NCI-H187 (cell line): ENCODE data around the gene OTC.

ENCODE experiments used
- DNase-seq, 2 experiments: peaks; one replicate each; lab custom pipeline; 2025; lab: John Stamatoyannopoulos, UW

OTC gene

DNA sequence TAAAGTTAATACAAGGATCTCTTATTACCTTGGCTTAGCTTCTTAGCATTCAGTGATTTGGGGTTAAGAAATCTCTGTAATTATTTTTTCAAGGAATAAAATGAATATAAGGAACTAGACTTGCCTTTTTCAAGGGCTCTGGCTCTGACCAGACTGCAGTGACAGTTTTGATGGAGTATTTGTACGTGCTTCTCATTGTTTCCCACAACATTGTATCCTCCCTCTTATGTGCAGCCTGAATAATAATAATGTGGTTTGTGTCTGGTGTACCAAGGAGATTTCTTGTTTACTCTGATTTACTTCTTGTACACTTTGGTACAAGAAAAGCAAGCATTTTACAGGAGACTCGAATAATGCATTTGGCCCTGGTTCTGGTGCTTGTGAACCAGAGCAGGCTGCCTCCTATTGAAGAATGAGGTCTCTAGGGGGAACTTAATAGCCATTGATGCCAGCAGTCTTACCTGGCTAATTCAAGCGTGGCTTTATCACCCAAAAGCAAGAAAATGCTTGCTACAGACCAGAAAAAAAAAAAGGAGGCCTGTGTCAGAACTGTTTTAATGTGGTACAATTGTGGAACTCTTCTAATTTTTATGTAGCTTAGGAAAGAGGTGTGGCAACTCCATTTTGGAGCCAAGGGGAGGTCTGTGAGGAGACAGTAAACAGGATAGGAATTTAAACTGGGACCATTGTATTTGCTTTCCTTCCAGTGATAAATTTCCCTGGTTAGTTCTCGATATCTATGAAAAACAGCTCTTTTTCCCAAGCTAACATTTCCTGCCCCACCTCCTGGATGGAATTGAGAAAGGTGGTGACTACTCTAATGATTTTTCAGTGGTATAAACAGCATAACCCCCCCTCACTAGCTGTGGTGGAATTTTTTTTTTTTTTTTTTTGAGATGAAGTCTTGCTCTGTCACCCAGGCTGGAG, 5.6 kb downstream of the OTC start:
- DNase-seq, result no peak

DNA sequence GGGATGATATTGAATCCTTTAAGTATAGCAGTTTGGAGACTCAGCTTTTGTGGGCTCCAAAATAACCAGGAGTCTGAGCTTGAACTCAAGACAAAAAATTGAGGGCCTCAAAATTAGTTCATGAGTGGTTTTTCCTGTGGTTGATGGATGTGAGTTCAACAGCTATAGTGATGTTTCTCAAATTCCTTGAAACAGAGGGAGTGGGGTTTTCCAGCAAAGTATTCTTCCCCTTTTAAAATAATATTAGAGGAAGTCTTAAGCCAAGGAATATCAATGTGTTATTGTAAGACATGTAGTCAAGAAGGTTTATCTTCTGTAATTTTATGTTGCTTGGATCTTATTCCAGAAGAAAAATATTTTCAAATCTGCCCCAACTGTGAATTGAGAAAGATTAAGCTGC, 10.6 kb downstream of the OTC start:
- no peak for DNase-seq

DNA sequence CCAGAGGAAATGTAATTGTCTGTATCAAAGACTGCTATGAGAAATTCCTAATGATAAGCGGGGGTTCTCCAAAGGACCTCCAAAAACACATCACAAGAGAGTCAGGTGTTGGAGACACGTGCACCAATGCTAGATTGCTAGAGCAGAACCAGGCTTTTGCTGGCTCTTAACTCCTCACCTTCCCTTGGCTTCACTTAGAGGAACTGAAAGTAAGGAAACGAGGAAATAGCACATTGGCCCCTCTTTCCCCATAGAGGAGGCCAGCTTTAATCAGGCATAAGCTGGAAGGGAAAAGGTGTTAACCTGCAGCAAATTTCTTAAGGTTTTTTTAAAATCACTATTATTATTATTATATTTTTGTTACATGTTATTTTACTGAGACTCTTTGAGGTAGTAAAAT, 13.6 kb downstream of the OTC start:
- no peak for DNase-seq

DNA sequence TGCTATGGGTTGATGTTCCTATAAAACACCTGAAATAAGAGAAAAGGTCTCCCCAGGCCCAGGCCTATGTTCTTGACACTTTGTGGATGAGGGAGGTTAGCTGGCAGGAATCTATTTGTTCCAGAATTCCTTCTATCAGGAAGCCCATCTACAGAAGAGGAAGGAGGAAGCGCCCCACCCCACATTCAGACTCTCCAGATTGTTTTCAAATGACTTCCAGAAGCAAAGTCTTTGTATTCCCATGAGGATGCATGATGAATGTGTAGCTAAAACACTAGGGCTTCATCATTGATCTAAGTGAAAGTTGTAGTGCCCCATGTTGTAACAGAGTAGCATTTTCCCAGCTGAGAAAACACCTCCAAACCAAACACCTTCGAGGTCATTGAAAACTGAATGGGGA, 16.4 kb downstream of the OTC start:
- DNase-seq, result no peak

DNA sequence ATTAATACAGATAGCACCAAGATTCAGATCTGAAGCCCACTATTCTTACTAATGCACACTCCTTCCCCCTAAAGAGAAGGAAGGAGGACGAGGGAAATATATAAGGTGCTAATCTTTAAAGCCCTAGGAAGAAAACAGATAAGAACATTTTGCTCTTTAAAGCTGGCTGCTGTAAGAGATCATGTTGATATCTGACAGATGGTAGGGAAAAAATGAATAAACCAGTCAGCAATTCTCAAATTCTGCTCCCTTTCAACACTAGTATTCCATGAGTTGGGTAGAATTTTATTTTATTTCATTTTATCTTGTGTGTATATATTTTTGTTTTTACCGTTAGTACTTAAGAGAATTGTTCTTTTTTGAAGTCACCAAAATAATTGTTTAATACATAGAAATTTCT, 19.2 kb downstream of the OTC start:
- no peak for DNase-seq

DNA sequence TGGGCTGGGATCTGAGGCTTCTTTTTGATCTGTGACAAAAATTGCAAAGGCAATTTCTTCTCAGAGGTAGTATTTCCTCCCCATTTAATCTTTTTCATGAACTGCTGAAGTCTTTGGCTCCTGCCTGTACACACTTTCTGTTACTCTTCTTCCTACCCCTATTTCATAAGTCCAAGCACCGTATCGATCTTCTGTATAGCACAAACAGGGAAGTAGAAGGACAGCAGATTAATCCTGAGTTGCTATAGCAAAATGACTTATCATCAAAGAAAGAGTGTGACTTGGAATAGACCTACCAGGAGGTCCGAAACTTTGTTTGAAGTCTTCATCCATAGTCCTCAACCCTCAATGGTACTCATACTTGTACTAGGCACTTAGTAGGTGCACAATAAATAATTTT, 22.0 kb downstream of the OTC start:
- no peak for DNase-seq

DNA sequence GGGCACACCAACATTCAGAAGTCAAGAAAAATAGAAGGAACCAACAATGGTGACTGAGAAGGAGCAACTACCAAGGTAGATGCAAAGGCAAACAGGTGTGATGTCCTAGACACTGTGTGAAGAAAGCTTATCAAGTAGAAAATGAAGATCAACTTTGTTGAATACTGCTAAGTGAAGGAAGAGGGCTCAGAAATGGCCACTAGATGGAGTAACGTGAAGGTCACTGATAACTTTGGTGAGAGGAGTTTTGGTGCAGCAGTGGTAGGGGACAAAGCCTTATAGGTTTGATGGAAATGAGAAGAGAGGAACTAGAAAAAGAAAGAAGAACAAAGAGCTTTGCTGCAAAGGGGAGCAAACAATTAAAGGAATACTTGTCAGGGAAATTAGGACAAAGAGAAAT, 23.5 kb downstream of the OTC start:
- no peak for DNase-seq

DNA sequence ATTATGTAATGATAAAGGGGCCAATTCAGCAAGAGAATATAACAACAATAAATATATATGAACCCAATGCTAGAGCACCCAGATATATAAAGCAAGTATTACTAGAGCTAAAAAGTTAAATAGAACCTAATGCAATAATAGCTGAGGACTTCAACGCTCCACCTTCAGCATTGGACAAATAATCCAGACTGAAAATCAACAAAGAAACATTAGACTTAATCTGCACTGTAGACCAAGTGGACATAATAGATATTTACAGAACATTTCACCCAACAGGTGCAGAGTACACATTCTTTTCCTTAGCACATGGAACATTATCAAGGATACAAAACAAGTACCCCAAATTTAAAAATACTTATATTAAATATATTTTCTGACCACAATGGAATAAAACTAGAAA, 24.3 kb downstream of the OTC start:
- DNase-seq, result no peak

DNA sequence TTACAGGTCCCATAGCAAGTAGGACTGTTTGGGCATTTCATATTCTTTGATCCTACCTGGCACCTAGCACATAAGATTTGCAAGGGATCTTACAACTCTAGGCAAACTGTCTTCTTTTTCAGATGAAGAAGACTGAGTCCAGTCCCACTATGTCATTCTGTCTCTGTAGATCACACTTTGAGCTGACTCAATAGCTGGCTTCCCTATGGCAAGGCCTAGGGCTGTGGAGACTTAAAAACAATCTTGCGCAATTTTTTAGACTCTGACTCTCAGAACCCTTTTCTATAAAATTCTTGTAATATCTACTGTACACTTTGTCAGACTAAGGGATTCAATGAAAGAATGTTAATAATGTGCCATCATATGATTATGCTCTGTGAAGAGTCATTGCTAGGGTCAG, 26.7 kb downstream of the OTC start:
- no peak for DNase-seq

DNA sequence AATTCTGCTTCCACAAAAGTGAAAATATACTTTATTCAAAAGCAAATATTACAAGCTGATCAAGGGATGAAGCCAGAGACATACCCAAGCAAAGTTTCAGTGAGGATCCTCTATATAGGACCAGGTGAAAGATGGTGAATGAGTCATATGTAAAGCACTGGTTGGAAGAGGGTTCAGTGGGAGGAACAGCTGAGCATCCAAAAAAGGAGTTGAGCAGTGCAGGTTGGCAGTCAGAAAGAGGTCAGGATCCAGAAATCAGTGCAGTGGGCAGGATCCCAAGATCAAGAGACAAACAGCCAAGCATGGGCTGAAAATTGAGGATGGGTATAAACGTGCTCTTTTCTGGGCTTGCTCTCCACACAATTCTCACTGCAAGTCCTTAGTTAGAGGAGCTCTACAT, 30.3 kb downstream of the OTC start:
- DNase-seq, result no peak

DNA sequence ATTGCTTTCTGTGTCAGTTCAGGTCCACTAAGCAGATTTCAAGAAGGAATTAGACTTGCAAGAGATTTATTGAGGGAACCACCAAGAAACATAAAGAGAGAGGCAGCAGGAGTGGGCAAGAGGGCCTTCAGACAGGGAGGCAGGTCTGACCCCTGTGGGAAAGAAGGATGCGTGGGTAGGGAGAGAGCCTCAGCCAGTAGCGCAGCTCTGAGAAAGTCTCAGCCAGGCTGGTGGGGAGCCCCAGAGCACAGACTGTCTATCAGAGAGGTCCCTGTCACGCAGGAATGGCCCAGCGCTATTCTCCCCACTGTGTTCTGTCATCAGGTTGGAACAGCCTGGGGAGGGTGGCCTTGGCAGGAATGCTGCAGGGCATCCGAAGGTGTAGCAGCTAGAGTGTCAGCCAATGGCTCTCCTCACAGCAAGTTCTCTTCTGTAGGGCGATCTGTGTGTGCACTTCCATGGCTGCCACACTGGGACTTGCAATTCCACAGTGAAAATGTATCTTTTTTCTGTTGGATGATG, 48.0 kb downstream of the OTC start:
- no peak for DNase-seq

DNA sequence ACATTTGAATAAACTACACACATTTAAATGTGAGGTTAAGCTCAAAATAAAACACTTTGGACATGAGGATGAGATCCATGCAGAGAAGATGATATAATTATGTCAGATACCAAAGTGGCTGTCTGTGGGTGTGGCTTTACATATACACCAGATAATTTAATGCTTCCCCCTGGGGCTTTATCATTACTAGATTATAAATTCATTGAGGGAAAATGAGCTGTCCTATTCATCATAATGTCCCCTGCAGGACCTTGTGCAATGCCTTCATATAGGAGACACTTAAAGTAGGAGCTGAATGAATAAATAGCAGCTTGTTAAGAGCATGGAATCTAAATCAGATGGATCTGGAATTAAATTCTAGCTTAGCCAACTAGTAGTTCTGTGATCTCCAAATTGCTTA, 49.7 kb downstream of the OTC start:
- no peak for DNase-seq

DNA sequence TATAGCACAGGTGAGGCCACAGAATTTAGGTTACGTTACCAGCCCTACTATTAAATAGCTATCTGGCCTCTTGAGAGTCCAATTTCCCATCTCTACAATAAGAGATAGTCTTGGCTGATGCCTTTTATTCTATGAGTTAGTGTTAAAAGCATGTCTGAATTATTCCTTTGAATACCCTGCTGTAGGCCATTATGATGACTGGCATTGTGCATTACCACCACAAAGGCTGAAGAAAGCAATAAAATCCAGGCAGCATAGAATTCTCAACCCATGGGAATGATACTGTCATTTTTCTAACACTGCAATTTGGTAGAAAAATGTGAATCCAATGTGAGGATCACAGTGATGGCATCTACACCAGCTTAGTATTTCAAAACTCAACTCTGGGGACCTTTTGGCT, 51.4 kb downstream of the OTC start:
- DNase-seq, result no peak

DNA sequence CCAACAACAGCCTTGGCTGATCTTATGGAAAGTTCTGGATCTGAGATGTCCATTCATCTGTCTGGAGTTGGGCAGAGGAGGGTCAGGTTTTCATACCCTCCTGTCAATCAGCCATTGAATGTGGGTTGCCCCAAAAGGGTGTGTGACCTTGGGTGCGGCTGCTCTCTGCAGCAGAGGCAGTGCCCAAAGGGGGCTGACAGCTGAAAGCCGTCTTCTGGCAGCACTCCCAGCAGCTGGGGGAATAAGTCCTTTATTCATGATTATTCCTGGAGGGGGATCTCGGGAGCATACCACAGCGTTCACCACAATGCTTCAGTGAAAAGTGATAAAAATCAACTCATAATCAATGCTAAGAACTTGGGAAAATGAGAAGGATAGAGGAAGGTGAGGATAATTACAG, 54.7 kb downstream of the OTC start:
- DNase-seq, result no peak

DNA sequence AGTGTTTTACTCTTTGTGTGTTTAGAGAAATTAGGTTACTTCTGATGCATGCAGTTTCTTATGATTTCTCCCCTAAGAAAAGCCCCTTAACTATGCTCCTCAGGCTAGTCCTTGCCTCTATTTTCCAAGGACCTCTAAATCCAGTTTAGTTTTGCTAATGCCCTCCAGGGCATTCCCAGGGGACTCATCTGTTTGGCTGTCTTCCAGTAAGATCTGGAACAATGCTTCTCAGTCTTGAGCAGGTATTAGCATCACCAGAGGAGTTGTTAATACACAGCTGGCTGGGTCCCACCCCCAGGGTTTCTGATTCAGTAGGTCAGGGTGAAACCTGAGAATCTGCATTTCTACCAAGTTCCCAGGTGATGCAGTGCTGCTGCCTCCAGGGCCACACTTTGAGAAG, 56.9 kb downstream of the OTC start:
- DNase-seq, result no peak

DNA sequence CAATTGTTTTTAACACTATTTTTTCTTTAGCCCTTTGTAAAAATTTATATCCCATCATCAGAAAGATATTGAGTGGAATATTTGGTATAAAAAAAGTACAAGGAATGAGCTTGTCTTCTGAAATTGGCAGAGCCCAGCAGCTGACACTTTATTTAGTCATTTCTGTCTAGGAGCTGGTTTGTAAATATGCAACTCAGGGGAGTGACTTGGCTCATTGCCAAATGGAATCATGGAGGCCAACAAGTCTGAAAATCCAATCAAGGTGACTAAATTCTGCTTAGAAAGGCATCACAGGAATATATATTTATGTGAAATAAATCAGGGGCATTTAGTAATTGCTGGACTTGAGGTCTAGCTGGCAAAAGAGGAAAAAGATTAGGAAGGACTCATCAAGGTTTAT, 74.4 kb downstream of the OTC start:
- DNase-seq, result no peak

DNA sequence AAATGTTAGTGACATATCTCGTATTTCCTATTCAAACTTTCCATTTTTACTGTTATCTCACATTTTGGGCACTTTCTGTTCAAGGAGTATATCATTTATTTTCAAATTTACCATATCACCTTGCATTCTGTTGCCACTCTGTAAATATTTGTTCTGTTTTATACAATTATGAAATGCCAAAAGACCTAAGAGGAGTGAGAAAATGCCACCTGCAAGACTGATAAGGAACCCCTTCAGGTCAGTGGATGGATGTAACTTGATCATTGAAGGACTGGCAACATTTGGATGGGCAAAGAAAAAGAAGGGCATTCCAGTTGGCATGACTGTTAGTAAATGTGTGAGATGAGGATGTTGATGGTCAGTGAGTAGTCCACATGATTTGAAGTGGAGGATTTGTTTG, 79.1 kb downstream of the OTC start:
- DNase-seq, result no peak

DNA sequence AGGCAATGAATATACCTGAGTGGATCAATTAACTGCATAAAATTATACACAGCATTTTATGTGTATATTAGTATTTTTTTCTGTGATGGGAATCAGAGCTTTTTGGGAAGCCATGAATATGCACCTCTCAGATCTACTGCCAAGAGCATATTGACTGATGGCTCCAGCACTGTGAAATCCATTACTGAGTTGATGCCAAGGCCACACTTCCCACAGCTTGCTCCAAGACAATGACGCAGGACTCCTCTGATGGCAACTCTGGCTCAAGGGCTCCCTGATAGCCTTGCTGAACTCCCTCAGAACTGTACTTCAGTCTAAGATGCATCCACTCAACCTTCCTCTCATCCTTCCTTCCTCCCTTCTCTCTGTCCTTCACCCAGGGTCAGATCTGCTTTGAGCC, 82.7 kb downstream of the OTC start:
- DNase-seq, result no peak

DNA sequence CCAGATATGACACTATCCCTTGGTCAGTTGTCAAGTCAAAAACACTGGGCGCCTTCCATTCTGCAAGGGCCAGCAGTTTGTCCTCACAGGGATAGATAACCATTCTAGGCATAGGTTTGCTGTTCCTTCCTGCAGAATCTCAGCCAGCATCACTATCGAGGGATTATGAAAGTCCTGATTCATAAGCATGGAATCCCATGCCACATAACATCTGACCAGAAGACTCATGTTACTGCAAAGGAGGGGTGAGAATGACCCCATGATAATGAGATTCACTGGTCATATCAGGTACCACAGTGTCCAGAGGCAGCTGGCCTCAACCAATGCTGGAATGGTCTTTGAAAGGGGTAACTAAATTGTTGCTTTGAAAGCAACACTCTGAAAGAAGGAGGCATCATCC, 84.7 kb downstream of the OTC start:
- no peak for DNase-seq

DNA sequence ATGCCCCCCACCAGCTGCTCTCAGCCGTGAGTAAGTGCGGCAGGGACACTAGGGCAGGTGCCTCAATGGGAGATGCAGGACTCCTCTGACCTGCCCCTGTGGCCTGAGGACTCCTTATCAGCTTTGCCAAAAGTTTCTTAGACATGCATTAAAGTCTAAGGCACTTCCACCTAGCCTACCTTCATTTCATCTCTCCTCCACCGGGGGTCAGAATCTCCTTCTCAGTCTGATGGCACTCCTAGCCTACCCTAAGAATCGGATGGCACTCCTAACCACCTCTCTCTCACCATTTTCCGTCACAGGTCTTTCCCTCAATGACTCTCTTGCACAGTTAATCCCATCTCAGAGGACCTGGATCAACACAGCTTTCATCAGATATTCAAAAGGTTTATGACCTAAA, 85.9 kb downstream of the OTC start:
- DNase-seq, result no peak

DNA sequence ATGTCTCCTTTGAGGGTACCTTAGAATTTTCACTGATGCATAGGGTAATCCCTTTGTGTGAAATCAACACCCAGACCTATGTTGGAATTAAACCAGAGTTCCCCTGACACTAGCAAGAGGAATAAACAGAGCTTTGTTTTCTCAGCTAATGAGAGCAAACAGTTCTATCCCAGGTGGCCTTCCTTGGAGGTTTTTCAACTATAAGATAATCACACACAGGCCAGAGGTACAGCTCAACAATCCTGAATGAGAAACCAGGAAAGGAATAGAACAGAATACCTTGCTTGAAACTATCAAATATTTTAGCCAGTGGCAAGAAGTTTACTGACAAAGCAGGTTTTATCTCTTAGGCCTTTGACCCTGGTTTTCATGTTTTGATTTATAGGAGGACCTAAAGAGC, 100.2 kb downstream of the OTC start:
- DNase-seq, result no peak

DNA sequence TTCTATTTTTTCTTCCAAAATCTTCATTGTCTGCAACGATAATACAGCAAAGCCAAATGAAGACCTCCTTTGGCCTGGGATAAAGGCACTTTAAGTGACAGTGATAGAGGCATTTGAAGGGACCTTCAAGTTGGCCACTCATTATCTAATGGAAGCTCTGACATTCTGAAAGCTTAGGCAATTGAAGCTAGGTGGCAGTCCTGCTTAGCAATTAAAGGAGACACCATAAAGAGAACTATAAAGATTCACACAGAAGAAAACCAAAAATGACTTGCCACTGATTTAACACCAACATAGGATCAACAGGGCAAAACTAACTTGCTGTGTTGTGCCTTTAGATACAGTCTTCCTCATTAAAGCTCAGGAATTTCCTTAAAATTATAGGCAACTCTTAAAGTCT, 105.7 kb downstream of the OTC start:
- no peak for DNase-seq

DNA sequence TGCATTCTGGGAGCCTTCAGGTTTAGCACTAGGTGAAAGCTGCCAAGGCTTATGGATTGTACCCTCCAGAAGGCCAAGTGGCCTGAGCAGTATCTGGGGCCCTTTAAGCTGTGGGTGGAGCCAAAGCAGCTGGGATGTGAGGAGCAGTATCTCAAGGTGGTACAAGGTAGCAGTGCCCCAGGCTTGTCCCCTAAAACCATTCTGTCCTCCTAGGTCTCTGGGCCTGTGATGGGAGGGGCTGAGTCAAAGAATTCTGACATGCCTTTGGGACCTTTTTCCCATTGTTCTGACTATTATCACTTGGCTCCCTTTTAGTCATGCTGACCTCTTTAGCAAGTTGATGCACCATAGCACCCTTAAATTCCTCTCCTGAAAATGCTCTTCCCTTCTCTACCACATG, 109.9 kb downstream of the OTC start:
- no peak for DNase-seq

DNA sequence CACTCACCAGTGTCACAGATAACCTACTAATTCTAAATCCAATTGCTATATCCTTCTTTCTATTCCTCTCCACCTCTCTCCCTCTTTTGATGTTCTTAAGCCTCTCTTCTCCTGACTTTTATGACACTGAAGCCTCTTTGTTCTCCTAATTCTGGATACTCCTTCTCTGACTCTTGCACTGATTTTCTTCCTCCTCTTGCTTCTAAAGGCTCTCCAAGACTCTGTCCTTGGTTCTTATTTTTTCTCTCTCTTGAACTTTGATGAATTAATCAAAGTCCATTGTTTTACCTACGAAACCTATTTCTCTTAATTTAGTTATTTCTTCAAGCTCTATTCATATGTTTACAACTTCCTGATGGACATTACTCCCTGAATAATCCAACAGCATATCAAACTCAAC, 113.3 kb downstream of the OTC start:
- no peak for DNase-seq
